HG03135 (cell line): ENCODE data around the gene CDH9.

ENCODE experiments used
- ATAC-seq: cut with Tn5 transposase; IDR thresholded peaks from one replicate; pipeline ENCODE4 v1.9.1; 2021; ENCODE audit warnings: mild to moderate bottlenecking, moderate library complexity; ENCODE audit not compliant: unreplicated experiment

CDH9 gene, protein sequence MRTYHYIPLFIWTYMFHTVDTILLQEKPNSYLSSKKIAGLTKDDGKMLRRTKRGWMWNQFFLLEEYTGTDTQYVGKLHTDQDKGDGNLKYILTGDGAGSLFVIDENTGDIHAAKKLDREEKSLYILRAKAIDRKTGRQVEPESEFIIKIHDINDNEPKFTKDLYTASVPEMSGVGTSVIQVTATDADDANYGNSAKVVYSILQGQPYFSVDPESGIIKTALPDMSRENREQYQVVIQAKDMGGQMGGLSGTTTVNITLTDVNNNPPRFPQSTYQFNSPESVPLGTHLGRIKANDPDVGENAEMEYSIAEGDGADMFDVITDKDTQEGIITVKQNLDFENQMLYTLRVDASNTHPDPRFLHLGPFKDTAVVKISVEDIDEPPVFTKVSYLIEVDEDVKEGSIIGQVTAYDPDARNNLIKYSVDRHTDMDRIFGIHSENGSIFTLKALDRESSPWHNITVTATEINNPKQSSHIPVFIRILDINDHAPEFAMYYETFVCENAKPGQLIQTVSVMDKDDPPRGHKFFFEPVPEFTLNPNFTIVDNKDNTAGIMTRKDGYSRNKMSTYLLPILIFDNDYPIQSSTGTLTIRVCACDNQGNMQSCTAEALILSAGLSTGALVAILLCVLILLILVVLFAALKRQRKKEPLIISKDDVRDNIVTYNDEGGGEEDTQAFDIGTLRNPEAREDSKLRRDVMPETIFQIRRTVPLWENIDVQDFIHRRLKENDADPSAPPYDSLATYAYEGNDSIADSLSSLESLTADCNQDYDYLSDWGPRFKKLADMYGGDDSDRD

DNA sequence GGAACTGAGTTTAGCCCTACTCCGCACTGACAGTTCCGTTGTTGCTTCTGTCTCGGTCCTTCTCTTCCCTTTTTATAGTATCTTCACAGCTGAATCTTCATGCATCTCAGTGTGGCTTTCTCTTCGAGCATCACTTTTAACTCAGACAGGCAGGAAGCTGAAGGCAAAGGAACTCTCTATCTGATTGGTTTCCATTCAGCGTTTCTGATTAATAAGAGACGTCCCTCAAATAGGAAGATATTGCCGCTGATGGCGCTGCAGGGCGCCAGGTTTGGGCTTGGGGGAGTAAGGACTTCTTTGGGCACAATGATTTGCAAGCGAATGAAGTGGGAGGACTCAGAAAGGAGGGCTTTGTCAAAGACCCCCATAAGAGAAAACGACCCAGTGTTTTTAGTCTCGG is at the start of gene CDH9:
Gene CDH9, minus strand, starts transcription at position 111 of the 400 bp plus-strand sequence. CDS start 50,253 bp downstream, outside the sequence.
- ATAC-seq: no peak

DNA sequence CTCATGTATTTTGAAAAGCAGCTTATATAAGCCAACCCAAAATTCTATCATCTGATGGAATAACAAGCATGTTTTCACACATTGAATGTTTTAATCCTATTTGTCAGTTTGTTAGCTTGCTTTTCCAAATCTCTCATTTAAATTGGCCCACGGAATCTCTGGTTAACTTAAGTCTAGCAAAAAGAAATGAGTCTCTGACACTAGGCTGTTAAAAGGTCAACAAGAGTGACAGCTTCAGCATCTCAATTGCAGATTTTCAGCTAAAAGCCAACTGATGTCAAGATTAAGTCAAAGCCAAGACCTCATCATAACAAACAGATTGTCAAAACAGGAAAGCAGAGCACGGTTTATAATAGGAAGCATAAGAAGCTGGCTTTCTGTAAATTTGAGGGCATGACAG is 49.4 kb upstream of the CDH9 start:
- no peak for ATAC-seq

DNA sequence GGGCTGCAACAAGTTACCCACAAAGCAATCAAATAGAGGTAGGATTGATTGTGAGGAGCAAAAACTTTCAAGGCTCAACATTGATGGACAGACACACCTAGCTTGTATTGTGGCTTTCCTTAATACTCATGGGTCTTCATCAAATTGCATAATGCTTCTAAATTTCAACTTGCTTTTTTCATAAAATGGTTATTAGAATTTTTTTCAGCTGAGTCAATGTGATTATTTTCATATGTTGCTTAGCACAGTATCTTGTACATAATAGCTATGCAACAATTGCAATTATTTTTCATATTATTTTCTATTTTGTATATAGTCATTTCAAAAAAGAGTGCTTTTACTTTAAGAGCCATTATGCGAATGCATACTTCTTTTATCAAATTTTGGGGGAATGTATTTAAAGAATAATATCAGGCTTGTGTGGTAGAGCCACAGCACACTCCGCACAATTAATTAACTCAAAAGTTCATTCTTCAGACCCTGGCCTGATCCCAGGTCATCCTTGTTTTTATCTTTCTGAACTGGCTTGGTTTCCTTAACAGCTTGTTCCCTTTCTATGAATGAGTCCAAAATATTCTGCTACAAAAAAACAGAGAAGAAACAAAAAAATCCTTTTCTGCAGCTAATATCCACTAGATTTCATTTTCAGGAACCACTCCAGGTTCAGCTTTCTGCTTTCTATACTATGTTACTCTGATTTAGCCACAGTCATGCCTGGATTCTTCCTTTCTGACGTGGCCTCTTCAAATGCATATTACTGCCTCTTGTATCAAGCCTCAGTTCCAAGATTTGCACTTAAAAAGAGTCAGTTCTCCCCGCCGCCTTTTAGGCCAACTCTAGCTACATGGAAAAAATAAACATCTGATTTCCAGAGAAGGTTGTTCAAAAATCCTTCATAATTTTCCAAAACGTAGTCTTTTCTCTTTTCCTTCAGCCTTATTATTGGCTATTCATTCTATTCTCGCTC is 45.3 kb upstream of the CDH9 start:
- no peak for ATAC-seq

DNA sequence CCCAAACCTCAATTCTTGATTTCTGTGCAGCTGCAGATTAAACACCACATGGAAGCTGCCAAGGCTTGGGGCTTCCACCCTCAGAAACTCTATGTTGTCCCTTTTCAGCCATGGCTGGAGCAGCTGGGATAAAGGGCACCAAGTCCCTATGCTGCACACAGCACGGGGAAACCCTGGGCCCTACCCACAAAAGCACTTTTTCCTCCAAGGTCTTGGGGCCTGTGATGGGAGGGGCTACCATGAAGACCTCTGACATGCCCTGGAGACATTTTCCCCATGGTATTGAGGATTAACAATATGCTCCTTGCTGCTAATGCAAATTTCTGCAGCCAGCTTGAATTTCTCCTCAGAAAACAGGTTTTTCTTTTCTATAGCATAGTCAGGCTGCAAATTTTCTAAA is 41.8 kb upstream of the CDH9 start:
- ATAC-seq: no peak

DNA sequence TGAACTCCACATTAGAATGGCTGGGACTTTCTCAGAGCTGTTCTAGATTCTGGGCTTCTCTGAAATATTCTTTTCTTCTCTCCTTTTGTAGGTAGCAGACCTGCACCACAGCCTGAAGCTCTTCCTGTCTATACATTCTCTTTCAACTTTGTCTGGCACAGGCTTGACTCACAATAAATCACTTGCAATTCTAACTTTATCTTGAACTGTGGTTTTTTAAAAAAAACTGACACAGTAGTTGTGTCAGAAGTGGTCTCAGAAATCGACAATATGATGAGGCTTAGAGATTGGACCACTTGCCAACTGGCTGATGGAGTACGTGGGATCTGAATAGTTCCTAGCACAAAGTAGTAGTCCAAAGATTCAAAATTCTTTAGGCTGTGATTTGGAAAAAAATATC is 24.1 kb upstream of the CDH9 start:
- ATAC-seq: no peak

DNA sequence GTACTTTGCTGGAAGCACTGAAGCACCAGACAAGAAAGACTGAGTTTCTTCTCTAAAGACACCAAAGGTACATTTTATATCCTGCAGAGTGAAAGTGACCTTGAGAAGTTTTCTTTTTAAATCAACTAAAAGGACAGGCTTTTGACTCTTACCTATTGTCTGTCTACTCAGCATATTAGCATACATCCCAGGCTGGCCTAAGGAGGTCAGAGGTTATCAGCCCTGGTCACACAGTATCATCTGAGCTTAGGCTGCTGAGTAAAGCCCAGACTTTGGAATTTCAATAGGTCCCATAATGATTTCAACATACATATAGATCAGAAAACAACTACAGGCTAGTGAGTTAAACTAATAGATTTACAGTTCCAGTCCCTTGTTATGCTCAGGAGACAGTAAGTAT is 10.1 kb upstream of the CDH9 start:
- no peak for ATAC-seq

DNA sequence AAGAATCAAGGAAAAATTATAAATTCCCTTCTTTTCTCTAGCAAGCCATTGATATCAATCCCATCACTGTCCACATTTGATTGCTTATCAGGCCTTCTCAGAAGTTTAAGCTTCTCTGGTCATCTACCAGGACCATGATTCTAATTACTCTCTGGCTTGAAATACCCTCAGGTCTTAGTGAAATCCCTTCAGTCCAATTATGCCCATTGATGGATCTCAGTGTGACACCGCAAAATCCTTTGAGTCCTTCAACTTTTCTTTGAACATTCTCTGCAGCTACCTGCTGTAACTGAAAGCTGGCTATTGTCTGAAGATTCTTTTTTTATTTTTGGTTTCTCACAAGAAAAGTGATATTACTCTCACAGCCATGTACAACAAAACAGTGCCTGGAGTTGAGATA is 3.0 kb upstream of the CDH9 start:
- ATAC-seq: no peak

DNA sequence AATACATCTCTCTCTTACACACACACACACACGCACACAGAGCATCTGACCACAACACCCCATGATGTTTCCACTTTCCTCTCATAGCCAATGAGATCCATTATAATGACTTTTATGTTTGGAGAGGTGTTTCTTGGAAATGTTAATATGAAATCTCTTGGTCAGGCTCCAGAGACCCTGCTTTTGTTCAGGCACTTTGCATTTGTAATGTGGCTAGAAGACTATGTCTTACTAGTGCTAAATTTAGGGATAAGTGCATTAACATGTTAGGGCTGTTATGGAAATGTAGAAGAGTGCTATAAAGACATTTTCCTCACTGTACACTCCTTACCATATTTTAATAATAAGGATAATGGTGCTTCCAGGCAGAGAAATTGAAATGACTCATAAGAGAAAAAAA is 3.8 kb downstream of the CDH9 start:
- no peak for ATAC-seq

DNA sequence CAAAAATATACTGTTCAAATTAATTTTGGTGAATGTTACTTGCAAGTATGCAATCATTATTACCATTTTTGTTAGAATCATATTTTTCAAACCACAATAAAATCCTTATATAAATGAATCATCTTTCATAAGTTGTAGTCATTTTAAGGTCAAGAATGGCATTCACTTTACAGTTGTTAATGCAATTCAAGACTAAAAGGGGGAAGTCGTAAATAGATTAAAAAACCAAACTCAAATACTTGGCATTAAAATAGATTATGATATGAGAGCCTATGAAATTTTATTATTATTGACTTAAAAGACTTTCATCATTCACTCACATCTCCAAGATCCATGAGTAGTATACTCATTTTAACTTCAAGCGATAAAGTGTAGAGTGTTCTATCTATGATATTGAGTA is 11.6 kb downstream of the CDH9 start:
- no peak for ATAC-seq

DNA sequence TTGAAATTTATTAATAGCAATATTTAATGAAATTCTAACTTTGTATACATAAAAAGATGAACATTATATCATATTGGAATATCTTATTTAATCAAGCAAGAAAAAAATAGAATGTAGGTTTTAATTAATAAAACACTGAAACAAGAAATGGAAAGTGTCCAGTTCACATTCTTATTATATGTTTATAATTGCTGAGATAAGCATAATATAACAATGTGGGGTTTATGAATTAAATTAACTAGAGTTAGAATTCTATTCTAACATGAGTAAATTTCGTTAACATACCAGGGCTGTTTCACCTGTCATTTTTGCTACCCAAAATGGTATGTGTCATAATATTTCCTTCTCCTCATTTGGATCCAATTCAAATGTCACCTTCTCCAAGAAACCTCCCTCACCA is 12.3 kb downstream of the CDH9 start:
- ATAC-seq: no peak

DNA sequence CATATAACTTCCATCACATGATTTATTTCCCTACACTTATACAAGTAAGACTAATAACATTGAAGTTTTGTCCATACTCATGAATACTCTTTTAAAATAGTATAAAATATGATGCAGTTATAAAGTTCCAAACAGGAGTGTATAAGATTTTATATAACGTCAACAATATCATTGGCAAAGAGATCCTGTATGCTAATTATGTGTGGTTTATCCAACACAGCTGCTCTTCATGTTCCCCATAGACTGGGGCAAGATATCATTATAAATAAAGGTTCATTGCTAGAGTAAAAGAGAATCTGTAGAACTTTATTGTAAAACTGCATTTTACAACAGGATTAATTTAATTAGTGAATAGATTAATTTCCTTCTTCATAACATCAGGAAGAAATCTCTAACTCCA is 16.9 kb downstream of the CDH9 start:
- no peak for ATAC-seq

DNA sequence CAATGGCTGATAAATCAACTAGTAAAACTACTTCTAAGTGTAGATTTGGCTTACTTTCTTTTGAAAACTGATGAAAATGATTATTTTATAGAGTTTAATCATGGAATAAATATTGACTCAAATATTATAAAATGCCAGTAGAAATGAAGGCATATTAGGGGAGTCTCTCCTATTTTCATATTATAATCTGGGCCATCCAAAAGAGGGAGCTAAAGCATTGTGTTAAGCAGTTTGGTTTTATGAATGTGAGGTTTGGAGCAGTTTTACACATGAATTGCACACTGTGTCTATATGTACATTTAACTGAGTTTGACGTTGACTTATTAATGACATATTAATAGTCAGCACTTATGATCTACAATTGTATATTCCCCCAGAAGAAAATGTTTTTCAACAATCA is 17.4 kb downstream of the CDH9 start:
- ATAC-seq: no peak

DNA sequence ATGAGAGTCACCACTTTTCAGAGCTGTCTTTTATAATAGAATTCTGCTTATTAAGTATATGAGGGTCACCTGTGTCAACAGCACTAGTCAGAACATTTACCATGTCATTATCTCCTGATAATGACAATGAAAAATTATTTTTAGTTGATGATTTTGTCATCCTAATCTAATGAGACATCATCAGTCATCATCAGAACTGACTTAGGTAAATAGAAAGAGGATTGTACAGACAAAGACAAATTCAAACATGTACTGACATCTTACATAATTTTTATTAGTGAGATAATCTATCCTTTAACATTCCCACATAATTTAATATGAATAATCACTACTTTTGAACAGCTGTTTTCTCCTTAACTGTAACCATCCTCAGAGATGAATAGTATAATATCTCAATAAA is 22.6 kb downstream of the CDH9 start:
- no peak for ATAC-seq

DNA sequence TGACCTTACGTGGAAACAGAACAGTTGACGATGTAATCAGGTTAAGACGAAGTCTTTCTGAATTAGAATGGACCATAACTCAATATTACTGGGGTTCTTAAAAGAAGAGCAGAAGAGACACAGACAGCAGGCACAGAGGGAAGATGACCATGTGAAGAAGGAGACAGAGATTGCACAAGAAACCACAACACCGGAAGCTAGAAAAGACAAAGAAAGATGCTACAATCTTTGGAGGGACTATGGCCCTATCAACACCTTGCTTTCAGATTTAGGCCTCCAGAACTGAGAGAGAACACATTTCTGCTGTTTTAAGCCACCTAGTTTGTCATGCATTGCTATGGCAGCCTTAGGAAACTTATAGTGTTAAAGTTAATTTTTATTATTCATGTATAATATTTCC is 27.1 kb downstream of the CDH9 start:
- no peak for ATAC-seq

DNA sequence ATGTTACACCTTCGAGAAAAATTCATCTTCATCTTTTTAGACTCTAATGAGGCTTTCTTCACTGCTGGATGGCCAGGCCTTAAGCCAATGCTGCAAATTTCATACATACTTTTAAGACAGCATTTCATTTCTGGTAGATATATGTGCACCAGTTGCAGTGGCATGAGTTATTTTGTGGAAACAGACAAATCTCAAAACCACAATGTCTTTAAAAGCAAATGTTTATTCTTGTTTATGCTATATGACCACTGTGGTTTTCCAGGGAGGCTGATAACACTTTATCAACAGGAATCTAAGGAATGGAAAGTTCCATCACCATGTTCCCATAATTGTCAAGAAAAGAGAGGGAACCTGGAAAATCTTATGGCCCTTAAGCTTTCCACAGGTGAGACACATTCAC is 27.7 kb downstream of the CDH9 start:
- ATAC-seq: no peak

DNA sequence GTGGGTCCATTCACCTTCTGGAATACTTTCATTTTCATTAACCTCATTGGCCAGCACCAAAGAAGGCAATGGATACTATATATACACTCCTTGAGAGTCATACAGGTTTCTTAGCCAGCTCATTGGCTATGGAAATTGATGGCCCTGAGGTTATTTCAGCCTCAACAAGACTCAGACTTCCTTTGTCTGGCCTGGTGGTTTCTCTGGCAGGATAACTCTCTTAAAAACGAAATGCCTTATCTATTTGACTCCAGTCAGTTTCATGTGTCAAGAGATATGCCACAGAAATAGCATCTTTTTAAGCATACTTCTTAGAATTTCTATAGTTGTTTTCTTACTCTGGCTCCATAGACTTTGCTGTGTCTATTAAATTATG is 28.9 kb downstream of the CDH9 start:
- no peak for ATAC-seq

DNA sequence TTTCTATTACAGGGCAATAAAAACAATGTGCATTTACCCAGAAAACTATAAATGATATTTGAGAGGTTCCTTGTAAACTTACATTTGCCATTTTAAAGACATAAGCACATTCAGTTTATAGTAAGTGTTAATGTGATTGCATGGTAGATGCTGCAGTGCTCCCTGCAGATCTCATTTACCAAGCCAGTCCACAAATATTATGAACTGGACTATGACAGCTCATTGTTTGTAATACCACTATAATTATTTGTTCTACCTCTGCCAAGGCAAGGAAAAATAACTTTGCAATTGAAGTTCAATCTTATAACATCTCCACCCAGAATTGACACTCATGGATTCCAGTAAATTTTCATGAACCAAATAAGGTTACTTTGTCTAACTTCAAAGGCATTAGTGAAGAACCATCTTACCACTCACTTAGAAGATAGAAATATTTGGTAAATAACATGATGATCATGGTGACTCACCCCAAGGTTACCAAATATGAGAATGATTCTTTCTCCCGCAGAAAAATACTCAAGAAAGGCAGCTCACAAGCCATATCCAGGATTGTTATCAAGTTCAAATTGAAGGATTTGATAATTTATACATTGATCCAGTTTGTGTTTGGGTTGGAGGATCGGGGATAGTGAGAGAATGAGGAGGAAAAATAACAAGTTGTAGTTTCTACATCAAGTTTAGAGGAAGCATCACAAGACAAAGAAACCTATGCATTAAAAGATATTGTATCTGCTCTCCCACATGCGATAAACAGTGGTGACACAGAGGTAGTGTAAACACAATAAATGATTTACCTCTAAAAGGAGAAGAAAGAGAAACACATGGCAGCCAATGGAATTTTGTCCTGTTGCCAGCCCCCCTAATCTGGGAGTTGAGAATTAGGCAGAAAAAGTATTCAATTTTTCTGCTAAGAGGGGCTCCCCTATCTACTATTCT is 29.5 kb downstream of the CDH9 start:
- ATAC-seq: no peak

DNA sequence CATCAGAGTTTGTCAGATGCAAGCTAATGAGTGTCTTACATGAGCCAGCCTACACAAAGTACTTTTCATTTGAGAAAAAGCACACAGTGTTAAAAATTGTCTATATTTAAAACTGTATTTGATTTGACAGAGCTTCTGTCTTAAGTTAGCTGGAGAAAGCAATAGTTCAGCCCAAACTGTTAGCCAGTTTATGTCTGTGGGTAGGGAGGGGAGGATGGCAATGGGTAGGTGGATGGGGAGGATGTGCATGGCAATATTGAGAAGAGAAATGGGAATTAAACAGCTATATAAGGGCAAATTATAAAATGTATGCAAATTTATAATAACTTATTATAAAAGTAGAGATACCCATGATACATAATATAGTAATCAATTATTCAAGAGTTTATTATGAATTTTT is 31.3 kb downstream of the CDH9 start:
- ATAC-seq: no peak

DNA sequence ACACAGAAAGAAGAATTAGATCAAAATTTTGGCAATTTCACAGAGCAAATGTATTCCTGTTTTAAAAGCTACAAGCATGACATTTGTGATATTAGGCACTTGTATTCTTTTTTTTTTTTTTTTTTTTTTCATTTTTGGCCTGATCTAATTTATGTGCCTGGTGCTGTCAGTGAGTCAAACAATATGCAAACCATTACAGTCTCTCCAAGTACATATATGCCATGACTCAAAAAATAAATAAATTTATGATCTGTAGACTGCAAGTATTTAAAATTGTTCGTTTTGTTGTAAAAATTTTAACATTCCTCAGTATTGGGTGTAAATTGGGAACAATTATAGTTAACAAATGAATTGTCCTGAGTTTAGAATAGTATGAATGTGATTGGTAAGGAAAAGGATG is 51.4 kb downstream of the CDH9 start:
- ATAC-seq: no peak

DNA sequence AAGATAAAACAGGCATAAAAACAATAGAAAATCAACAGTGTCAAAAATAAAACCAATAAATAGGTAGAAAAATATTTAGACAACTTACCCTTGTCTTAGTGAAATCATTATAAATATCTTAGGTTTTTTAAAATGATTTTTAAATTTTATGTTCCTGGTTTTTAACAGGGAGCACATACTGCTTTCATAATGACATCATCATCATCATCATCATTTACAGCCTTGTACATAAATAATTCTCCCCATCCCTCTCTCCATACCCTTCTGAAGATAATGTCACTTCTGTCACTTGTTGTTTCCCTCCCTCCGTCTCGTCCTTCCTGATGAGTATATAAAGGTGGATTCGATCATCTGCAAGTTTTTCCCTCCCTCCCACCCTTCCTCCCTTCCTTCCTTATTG is 56.6 kb downstream of the CDH9 start:
- no peak for ATAC-seq
